ENCODE measurements around the gene ARHGAP6. TPM values are rescaled to one million over a fixed set of nuclear protein-coding genes. Genes with fewer than 3 reads are reported as not detected.
"Not testable (repeated sequence)": the region's sequence is repeated elsewhere in the genome, so short reads cannot be mapped to it uniquely, and the experiment has no call there.

ARHGAP6 gene
- total and polyA plus RNA-seq, 8 donors: 2.2 to 26.4 (median 8.7) TPM

DNA sequence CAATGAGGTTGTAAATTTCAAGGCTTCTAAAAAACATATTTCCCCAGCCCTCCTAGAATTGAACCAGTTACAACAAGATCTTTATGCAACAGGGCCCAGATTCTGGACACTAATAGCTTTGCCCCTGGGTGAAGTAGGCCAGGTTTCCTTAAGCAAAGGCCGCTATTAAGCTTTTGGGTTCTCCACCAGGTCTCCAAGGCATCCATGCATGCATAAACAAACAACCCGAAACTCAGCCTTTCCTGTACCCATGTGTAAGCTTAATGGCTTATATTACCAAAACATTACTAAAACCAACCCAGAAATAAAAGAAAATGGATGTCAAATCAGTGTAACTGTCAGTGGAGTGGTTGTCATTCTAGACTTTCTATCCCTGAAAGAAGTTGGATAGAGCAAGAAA lies 137.1 kb downstream of the ARHGAP6 start:
- intact Hi-C loops (cut with DNase I; ENCODE audit: low total_unique reads): no loop called here
- TF ChIP-seq POLR2AphosphoS5 (IDR thresholded peaks at IDR 0.05) (no peak), POLR2A (IDR thresholded peaks at IDR 0.05) (no peak), EP300 (IDR thresholded peaks at IDR 0.05) (no peak)
- TF ChIP-seq, protein P1, sequence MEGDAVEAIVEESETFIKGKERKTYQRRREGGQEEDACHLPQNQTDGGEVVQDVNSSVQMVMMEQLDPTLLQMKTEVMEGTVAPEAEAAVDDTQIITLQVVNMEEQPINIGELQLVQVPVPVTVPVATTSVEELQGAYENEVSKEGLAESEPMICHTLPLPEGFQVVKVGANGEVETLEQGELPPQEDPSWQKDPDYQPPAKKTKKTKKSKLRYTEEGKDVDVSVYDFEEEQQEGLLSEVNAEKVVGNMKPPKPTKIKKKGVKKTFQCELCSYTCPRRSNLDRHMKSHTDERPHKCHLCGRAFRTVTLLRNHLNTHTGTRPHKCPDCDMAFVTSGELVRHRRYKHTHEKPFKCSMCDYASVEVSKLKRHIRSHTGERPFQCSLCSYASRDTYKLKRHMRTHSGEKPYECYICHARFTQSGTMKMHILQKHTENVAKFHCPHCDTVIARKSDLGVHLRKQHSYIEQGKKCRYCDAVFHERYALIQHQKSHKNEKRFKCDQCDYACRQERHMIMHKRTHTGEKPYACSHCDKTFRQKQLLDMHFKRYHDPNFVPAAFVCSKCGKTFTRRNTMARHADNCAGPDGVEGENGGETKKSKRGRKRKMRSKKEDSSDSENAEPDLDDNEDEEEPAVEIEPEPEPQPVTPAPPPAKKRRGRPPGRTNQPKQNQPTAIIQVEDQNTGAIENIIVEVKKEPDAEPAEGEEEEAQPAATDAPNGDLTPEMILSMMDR (IDR thresholded peaks at IDR 0.05): no peak
- Histone ChIP-seq H3K36me3 (no peaks in the 10 kb centered on the region), H3K27ac (no peak overlapping the region), H3K4me1 (no peaks in the 10 kb centered on the region), H3K4me3 (no peak overlapping the region), H3K27me3 (peaks cover 0 to 5% (median 0%) of the 10 kb centered on the region in 3 donors), H3K9me3 (no peaks in the 10 kb centered on the region)
- no peak for DNase-seq
- 48 to 83% (median 67%) methylated on average over 2 of the region's 2 CpGs for WGBS, 5 donors

- Histone ChIP-seq H3K9me3 (no peaks in the 10 kb centered on the region), H3K4me1 (no peaks in the 10 kb centered on the region), H3K36me3 (no peaks in the 10 kb centered on the region), H3K4me3 (no peak overlapping the region), H3K27me3 (peaks cover 0 to 5% (median 0%) of the 10 kb centered on the region in 3 donors), H3K27ac (no peak overlapping the region)
- DNase-seq: no peak
- TF ChIP-seq EP300 (IDR thresholded peaks at IDR 0.05): no peak
- TF ChIP-seq, protein P1 (IDR thresholded peaks at IDR 0.05): no peak
- TF ChIP-seq POLR2AphosphoS5 (IDR thresholded peaks at IDR 0.05): no peak
- no peak for TF ChIP-seq POLR2A (IDR thresholded peaks at IDR 0.05)
- intact Hi-C loops (cut with DNase I; ENCODE audit: low total_unique reads): no loop called here
- 78 to 84% (median 80%) methylated on average over 2 of the region's 2 CpGs for whole genome bisulfite sequencing, 5 donors
Observed at GRCh38 chrX:11525685-11526084, 140.0 kb downstream of the ARHGAP6 start.

DNA sequence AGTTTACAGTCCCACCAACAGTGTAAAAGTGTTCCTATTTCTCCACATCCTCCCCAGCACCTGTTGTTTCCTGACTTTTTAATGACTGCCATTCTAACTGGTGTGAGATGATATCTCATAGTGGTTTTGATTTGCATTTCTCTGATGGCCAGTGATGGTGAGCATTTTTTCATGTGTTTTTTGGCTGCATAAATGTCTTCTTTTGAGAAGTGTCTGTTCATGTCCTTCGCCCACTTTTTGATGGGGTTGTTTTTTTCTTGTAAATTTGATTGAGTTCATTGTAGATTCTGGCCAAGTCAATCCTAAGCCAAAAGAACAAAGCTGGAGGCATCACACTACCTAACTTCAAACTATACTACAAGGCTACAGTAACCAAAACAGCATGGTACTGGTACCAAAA lies 146.5 kb downstream of the ARHGAP6 start:
- H3K9me3 ChIP-seq, H3K27ac ChIP-seq: not testable (repeated sequence)
- WGBS, 5 donors: 71 to 100% (median 92%) methylated on average over 1 of the region's 1 CpG

GRCh38 chrX:11509786-11510185 lies 155.9 kb downstream of the ARHGAP6 start:
- Histone ChIP-seq H3K4me3 (no peak overlapping the region), H3K27me3 (no peaks in the 10 kb centered on the region), H3K4me1 (no peaks in the 10 kb centered on the region), H3K36me3 (no peaks in the 10 kb centered on the region), H3K9me3 (no peaks in the 10 kb centered on the region), H3K27ac (no peak overlapping the region)
- intact Hi-C loops (cut with DNase I; ENCODE audit: low total_unique reads): no loop called here
- WGBS, 5 donors: 54 to 76% (median 74%) methylated on average over 3 of the region's 3 CpGs
- DNase-seq: no peak
- no peak for TF ChIP-seq EP300 (IDR thresholded peaks at IDR 0.05)
- TF ChIP-seq POLR2AphosphoS5 (IDR thresholded peaks at IDR 0.05): no peak
- TF ChIP-seq, protein P1 (IDR thresholded peaks at IDR 0.05): no peak
- TF ChIP-seq POLR2A (IDR thresholded peaks at IDR 0.05): no peak

More for the DNA sequence above, 146.5 kb downstream of the ARHGAP6 start:
- intact Hi-C loops (cut with DNase I; ENCODE audit: low total_unique reads); DNase-seq; H3K36me3 ChIP-seq; H3K27me3 ChIP-seq; H3K4me1 ChIP-seq; H3K4me3 ChIP-seq: not testable (repeated sequence)

GRCh38 chrX:11504234-11504633 lies 161.5 kb downstream of the ARHGAP6 start:
- TF ChIP-seq, protein P1 (IDR thresholded peaks at IDR 0.05): no peak
- TF ChIP-seq POLR2A (IDR thresholded peaks at IDR 0.05) (no peak), POLR2AphosphoS5 (IDR thresholded peaks at IDR 0.05) (no peak), EP300 (IDR thresholded peaks at IDR 0.05) (no peak)
- Histone ChIP-seq H3K27ac (no peak overlapping the region), H3K4me1 (peaks cover 0 to 4% (median 0%) of the 10 kb centered on the region in 4 donors), H3K36me3 (no peaks in the 10 kb centered on the region), H3K27me3 (no peaks in the 10 kb centered on the region), H3K4me3 (no peak overlapping the region), H3K9me3 (no peaks in the 10 kb centered on the region)
- no peak for DNase-seq
- 18 to 48% (median 25%) methylated on average over 2 of the region's 2 CpGs for WGBS, 5 donors
- intact Hi-C loops (cut with DNase I; ENCODE audit: low total_unique reads): no loop called here
